PC-9 (cell line): ENCODE results near the gene PLA2G15.

ENCODE experiments used
- CTCF ChIP-seq: fragments of 200-600 bp; sonication (generic); conservative IDR thresholded peaks from 2 replicates; pipeline ENCODE4 v1.6.1; 2017; ENCODE audit warnings: mixed run types, antibody characterized with exemption, mild to moderate bottlenecking, moderate library complexity
- EZH2 ChIP-seq: fragments of 200-600 bp; sonication (generic); IDR thresholded peaks from 2 replicates; pipeline ENCODE4 v1.8.0; 2017; ENCODE audit warnings: antibody characterized with exemption, low read depth

DNA sequence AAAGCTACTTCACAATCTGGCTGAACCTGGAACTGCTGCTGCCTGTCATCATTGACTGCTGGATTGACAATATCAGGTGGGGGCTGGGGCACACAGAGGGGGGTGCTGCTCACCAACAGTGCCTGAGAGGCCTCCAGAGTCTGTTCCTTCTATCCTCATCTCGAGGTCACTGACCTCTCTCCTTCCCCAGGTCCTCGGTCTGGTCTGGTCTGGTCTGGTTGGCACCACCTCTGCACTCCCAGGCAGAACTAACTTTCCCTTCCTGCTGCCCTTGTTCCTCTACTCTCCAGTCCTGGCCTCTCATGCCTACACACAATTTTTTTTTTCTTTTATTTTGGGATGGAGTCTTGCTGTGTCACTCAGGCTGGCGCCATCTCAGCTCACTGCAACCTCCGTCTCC, 4.2 kb downstream of the PLA2G15 start:
- TF ChIP-seq CTCF (no peak), EZH2 (no peak)
